ENCODE results near the gene NTM.

DNA sequence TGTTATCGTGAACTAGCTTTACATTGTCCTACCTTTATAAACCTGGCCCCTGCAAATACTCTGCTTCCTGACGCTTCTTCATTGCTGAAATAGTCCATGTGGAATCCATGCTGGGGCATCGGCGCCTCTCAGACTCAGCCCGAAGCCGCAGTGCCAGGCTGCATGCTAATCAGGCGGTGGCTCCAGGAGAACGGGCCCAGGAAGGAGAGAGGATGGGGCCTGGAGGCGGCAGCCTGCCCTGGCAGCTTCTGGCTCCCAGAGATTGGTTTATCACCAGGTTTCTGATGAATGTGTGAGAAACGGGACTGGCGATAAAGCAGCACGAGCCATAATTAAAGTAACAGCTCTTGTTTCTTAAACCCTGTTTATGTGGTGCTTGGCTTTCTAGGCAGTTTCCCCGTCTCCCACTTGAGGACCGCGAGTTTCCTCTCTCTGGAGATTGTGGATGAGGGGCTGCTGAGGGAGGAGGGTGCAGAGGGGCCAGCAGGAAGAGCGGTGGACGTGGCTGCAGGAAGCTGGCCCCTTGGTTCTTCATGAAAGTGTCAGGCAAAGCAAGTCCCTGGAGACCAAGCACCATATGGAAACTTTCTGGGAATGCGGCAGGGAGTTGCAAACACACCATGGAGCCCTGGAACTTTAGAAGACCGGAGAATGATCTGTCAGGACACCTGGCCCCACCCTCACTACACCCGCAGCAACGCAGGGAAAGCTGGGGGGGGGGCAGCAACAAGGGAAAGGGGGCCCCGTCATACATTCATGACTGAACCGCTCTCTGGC, 93.4 kb downstream of the NTM start:
- TF ChIP-seq, protein P1, sequence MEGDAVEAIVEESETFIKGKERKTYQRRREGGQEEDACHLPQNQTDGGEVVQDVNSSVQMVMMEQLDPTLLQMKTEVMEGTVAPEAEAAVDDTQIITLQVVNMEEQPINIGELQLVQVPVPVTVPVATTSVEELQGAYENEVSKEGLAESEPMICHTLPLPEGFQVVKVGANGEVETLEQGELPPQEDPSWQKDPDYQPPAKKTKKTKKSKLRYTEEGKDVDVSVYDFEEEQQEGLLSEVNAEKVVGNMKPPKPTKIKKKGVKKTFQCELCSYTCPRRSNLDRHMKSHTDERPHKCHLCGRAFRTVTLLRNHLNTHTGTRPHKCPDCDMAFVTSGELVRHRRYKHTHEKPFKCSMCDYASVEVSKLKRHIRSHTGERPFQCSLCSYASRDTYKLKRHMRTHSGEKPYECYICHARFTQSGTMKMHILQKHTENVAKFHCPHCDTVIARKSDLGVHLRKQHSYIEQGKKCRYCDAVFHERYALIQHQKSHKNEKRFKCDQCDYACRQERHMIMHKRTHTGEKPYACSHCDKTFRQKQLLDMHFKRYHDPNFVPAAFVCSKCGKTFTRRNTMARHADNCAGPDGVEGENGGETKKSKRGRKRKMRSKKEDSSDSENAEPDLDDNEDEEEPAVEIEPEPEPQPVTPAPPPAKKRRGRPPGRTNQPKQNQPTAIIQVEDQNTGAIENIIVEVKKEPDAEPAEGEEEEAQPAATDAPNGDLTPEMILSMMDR (IDR thresholded peaks at IDR 0.05; ENCODE audit: low read depth, low read length, poor library complexity, severe bottlenecking) = no peak
- no peak for TF ChIP-seq EZH2phosphoT487 (IDR thresholded peaks at IDR 0.05; ENCODE audit: borderline replicate concordance, low read length)
